Heart left ventricle (tissue), 16 donors: ENCODE measurements around the gene GART. TPM values are rescaled to one million over a fixed set of nuclear protein-coding genes. Genes with fewer than 3 reads are reported as not detected.

Source experiments
- ATAC-seq, 4 donors: fragments of 200-7000 bp; cut with Tn5 transposase; one replicate each; pipeline ENCODE4 v1.9.1; 2020 to 2022; ENCODE audit warnings: moderate library complexity in 4 of 4, mild to moderate bottlenecking in 3 of 4, moderate number of reproducible peaks in 1 of 4
- DNase-seq, 5 donors: peaks; one replicate each; pipeline ENCODE4 v3.0.0-alpha.2; 2020
- H3K27ac ChIP-seq, 12 donors: fragments of 200-600 bp; sonication (generic) in 4 of 12; one replicate each; pipeline versions ENCODE4 v1.5.0 to v1.8.0; 2016 to 2022; ENCODE audit warnings: mild to moderate bottlenecking in 2 of 12
- H3K27me3 ChIP-seq, 9 donors: fragments of 200-600 bp; sonication (generic) in 2 of 9; one replicate each; pipeline versions ENCODE4 v1.5.1 to v1.8.0; 2016 to 2022; ENCODE audit warnings: mild to moderate bottlenecking in 3 of 9
- H3K36me3 ChIP-seq, 9 donors: fragments of 200-600 bp; sonication (generic) in 2 of 9; one replicate each; pipeline versions ENCODE4 v1.5.0 to v1.8.0; 2018 to 2022; ENCODE audit warnings: mild to moderate bottlenecking in 2 of 9
- H3K4me1 ChIP-seq, 12 donors: fragments of 200-600 bp; sonication (generic) in 4 of 12; one replicate each; pipeline versions ENCODE4 v1.5.0 to v1.8.0; 2016 to 2022; ENCODE audit warnings: mild to moderate bottlenecking in 3 of 12
- H3K4me3 ChIP-seq, 12 donors: fragments of 200-600 bp; sonication (generic) in 4 of 12; one replicate each; pipeline versions ENCODE4 v1.5.0 to v1.8.0; 2017 to 2022; ENCODE audit warnings: mild to moderate bottlenecking in 9 of 12, moderate library complexity in 4 of 12
- H3K9me3 ChIP-seq, 12 donors: fragments of 200-600 bp; sonication (generic) in 4 of 12; one replicate each; pipeline versions ENCODE4 v1.5.0 to v1.8.0; 2016 to 2022; ENCODE audit warnings: mild to moderate bottlenecking in 1 of 12
- CTCF ChIP-seq, 12 donors: fragments of 200-600 bp; sonication (generic) in 4 of 12; IDR thresholded peaks; one replicate each; pipeline versions ENCODE4 v1.5.0 to v1.8.0; 2018 to 2022; ENCODE audit warnings: antibody characterized with exemption in 12 of 12, mild to moderate bottlenecking in 5 of 12
- POLR2A ChIP-seq, 2 donors: fragments of 450-650 bp; IDR thresholded peaks; one replicate each; pipeline ENCODE4 v1.6.1; 2017; ENCODE audit warnings: antibody characterized with exemption in 2 of 2, mild to moderate bottlenecking in 2 of 2, moderate library complexity in 2 of 2
- WGBS, 4 donors: extraction: QIAGEN DNeasy Blood & Tissue Kit in 2 of 4; methylation state at CpG; one replicate each; pipeline versions ENCODE4 v1.1.5 to v1.1.7; 2013 to 2018; 5-methylcytosine and 5-hydroxymethylcytosine counted together
- intact Hi-C, 10 donors: fragments of 100-400 bp; cut with DNase I; formaldehyde crosslinking; loops; one replicate each; pipeline versions ENCODE4 v1.11.1 to v1.14.2; 2022
- polyA plus RNA-seq, 2 donors: library from polyadenylated mRNA; stranded (reverse); fragments of 200-250 nt; gene quantifications; one replicate each; pipeline ENCODE4 v1.2.3, GENCODE V29; 2013
- total RNA-seq, 9 donors: library from RNA; depleted of rRNA in 2 of 9; stranded (reverse); fragments of >200 nt in 2 of 9; fragmentation: NEBNext Ultra II Directional in 3 of 9; extraction: Animal tissue kit (Norgen Biotek cat#: 25700) in 3 of 9; gene quantifications; one replicate each; pipeline versions ENCODE4 v1.1.0 to v1.2.4, GENCODE V29; 2016 to 2023
- donor health status: ischemic (EF 13 %, LVEDD 7.1; RV severe dilation, severe dysfunction).
- donor health status: healthy with polysubstance abuse.
- donor health status: DM: no; HTN: yes; CAD: no.
- donor health status: DM: no; HTN: no; CAD: no.
- donor health status: ischemic (EF 25% LVEDD 6.9; RV normal size, moderate dysfunction).
- donor health status: ischemic (EF 25% LVEDD 5.7; RV mildly dilated, moderate dysfunction).
- donor health status: healthy.
- donor health status: DM: yes; HTN: yes; CAD: no.
- donor health status: ischemic (EF 35%, LVEDD 5.7; RV mildly dilated, moderate dysfunction).
- donor health status: nonischemic (EF 11% LVEDD 7.7; RV severe dilation, severe dysfunction).
- donor health status: DM: yes; HTN: yes; CAD: no.
- donor health status: PGD.
- donor health status: ischemic (EF 29% LVEDD 5.4; RV normal size, mild dysfunction).
- donor health status: nonischemic (EF 23%, LVEDD 6.1; RV moderate dilation, normal function).

GART gene
- total and polyA plus RNA-seq, 11 donors: 9.0 to 53.1 (median 40.7) TPM

GRCh38 chr21:33481314-33481943 is 60.5 kb downstream of the GART start:
- no peak for ATAC-seq
- no peaks in the 10 kb centered on the region for H3K36me3 ChIP-seq
- no peak overlapping the region for H3K27ac ChIP-seq
- no peak for DNase-seq
- no peak overlapping the region for H3K4me3 ChIP-seq
- no peaks in the 10 kb centered on the region for H3K27me3 ChIP-seq
- no peaks in the 10 kb centered on the region for H3K9me3 ChIP-seq
- peaks cover 0 to 26% (median 12%) of the 10 kb centered on the region in 12 donors for H3K4me1 ChIP-seq
- intact Hi-C loops: loop anchor here in 1 of 10 donors (5.0 kb wide), 1 partner anchor 61 kb away; the partner anchor contains the start of genes GART and SON
- WGBS, 4 donors: 87 to 94% (median 90%) methylated on average over 8 to 9 of the region's 9 CpGs
- TF ChIP-seq CTCF (IDR thresholded peaks at IDR 0.05) (no peak), POLR2A (IDR thresholded peaks at IDR 0.05) (no peak)

DNA sequence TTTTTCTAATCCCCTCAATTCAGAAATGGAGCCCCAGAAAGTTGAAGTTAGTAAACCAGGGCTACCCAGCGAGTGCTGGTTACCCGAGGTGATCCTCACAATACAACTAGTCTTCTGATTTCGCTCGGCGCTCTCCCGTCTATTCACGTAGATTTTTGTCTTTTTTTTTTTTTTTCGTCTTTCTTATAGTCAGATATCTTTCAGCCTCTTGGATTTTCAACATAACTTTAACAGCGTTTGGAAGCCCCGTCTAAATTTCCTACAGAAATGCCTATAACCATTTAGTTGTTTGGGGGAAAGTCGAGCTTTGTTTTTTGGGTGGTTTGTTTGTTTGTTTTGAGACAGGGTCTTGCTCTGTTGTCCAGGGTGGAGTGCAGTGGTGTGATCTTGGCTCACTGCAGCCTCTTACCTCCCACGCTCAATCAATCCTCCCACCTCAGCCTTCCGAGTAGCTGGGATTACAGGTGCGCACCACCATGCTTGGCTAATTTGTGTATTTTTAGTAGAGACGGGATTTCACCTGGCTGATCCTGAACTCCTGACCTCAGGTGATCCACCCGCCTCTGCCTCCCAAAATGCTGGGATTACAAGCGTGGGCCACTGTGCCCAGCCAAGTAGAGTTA is 61.3 kb downstream of the GART start:
- intact Hi-C loops: loop anchor here in 1 of 10 donors (5.0 kb wide), 1 partner anchor 62 kb away; the partner anchor contains the start of genes GART and SON
- no peaks in the 10 kb centered on the region for H3K27me3 ChIP-seq
- DNase-seq (no peak), ATAC-seq (no peak)
- 34 to 37% (median 35%) methylated on average over 17 of the region's 17 CpGs for WGBS, 4 donors
- H3K27ac ChIP-seq: peak overlapping the region; percentile 84 to 100 (median 98)
- H3K9me3 ChIP-seq: no peaks in the 10 kb centered on the region
- H3K36me3 ChIP-seq: no peaks in the 10 kb centered on the region
- TF ChIP-seq CTCF (IDR thresholded peaks at IDR 0.05) (no peak), POLR2A (IDR thresholded peaks at IDR 0.05) (no peak)
- H3K4me1 ChIP-seq: peaks cover 0 to 26% (median 12%) of the 10 kb centered on the region in 12 donors
- peak overlapping the region; percentile 27 to 98 (median 90) for H3K4me3 ChIP-seq

DNA sequence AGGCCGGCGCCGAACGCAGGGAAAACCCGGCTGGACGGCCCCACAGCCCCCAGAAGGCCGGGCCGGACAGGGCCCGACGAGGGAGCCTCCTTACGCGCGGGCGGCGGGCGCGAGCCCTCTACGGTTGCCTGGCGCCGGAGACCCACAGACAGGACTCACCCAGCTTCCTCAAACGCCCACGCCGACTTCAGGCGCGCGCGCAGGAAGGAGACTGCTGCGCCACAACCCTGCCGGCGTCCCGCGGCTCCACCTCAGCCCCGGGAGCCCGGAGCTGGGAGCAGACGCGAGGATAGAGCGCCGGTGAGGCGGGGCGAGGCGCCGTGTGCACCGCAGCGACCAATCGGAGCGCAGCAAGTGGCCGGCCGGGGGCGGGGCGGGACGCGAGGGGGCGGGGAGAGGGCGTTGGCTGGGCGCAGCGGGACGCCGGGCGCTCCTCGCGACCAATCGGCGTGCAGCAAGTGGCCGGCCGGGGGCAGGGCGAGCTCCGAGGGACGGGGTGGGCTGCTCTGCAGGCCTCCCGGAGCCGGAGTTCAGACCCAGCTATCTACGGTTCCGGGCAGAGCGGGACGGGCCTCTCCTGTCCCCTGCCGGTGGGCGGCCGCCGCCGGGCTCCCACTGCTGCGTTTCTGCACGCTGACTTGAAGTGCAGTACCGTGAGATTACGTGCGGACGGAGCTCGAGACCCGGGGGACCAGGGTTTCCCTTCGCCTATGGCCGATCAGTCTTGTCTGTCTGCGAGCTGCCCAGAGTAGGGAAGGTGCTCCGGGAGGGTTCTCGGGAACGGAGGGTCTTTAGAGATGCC is 62.0 kb downstream of the GART start, which contains the start of gene TMEM50B:
Gene TMEM50B (minus strand): TSS at position 296 of the 802 bp plus-strand sequence. CDS start 11,089 bp downstream, outside the sequence.
- DNase-seq: peak; percentile 96 to 98 (median 97)
- 0% methylated on average over 1 to 93 of the region's 93 CpGs for WGBS, 4 donors
- no peaks in the 10 kb centered on the region for H3K27me3 ChIP-seq
- peak within 1 kb of the TSS; percentile 87 to 100 (median 98) for H3K27ac ChIP-seq
- ATAC-seq: peak; percentile 96 to 98 (median 98)
- intact Hi-C loops: loop anchor here in 3 of 10 donors (2.0 to 5.0 kb wide), 2 partner anchors 62 to 63 kb away; partner anchors contain the start of genes GART (in 3 of the 3) and SON (in 3 of the 3)
- H3K9me3 ChIP-seq: no peaks in the 10 kb centered on the region
- H3K36me3 ChIP-seq: no peaks in the 10 kb centered on the region
- peaks cover 0 to 26% (median 12%) of the 10 kb centered on the region in 12 donors for H3K4me1 ChIP-seq
- TF ChIP-seq POLR2A (IDR thresholded peaks at IDR 0.05) (peak; percentile 86 to 95), CTCF (IDR thresholded peaks at IDR 0.05) (peak; percentile 24 to 80 (median 56))
- peak within 1 kb of the TSS; percentile 64 to 98 (median 90) for H3K4me3 ChIP-seq
